Endothelial cell of umbilical vein (primary cell): ENCODE measurements around the gene UBE2G1.

ENCODE experiments used
- EZH2 ChIP-seq: IDR thresholded peaks from 2 replicates; pipeline ENCODE4 v1.6.1; 2012; ENCODE audit warnings: borderline replicate concordance, low read depth, mild to moderate bottlenecking, moderate library complexity, low read length, inconsistent platforms; ENCODE audit not compliant: severe bottlenecking
- JUN ChIP-seq: IDR thresholded peaks from 2 replicates; pipeline ENCODE4 v1.6.1; 2011; ENCODE audit warnings: borderline replicate concordance, low read depth; ENCODE audit not compliant: insufficient read length, insufficient read depth
- POLR2A ChIP-seq: IDR thresholded peaks from 2 replicates; pipeline ENCODE4 v1.6.1; 2012; ENCODE audit warnings: low read depth, mild to moderate bottlenecking, control low read depth, low read length
- TF ChIP-seq, protein P1 (sequence below), 2 donors: IDR thresholded peaks; 1 replicate in 1 of 2; 2 replicates in 1 of 2; pipeline ENCODE4 v1.5.1; 2011; ENCODE audit warnings: low read length in 2 of 2, mild to moderate bottlenecking in 2 of 2, moderate library complexity in 2 of 2, control low read depth in 1 of 2, inconsistent platforms in 1 of 2, low read depth in 1 of 2; ENCODE audit not compliant: insufficient read depth in 1 of 2; ENCODE audit errors: extremely low read depth in 1 of 2

DNA sequence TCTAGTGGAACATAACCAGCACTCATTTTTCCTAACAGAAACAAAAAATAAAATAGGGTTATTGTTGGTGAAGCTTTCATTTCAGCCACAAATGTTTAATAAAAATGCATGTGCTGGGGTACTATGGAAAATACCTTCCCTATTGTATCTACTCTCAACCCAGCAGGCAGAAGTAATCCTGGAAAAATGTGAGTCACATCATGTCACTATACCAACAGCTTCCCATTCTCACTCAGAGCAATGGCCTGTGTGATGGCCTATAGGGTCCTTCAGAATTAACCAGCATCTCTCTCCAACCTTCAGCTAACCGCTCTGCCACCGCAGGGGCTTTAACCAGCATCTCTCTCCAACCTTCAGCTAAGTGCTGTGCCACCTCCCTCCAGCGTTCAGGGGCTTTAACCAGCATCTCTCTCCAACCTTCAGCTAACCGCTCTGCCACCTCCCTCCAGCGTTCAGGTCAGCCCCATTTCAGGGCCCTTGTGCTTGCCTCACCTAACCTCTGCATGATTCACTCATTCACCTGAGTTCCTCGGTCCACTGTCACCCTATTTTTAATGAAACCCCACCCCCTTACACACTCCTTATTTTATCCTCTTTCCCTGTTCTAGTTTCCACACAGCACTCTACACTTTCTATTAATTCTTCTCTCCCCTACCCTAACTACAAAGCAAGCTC, 34.0 kb downstream of the UBE2G1 start:
- TF ChIP-seq, protein P1, sequence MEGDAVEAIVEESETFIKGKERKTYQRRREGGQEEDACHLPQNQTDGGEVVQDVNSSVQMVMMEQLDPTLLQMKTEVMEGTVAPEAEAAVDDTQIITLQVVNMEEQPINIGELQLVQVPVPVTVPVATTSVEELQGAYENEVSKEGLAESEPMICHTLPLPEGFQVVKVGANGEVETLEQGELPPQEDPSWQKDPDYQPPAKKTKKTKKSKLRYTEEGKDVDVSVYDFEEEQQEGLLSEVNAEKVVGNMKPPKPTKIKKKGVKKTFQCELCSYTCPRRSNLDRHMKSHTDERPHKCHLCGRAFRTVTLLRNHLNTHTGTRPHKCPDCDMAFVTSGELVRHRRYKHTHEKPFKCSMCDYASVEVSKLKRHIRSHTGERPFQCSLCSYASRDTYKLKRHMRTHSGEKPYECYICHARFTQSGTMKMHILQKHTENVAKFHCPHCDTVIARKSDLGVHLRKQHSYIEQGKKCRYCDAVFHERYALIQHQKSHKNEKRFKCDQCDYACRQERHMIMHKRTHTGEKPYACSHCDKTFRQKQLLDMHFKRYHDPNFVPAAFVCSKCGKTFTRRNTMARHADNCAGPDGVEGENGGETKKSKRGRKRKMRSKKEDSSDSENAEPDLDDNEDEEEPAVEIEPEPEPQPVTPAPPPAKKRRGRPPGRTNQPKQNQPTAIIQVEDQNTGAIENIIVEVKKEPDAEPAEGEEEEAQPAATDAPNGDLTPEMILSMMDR (IDR thresholded peaks at IDR 0.05; ENCODE audit: extremely low read depth in 1 of 2, insufficient read depth in 1 of 2, low read depth in 1 of 2, low read length in 2 of 2), result no peak
- TF ChIP-seq POLR2A, result no peak
- TF ChIP-seq JUN, result no peak
- TF ChIP-seq EZH2, result no peak
